Mesodermal cell (in vitro differentiated cells): ENCODE data around the gene MAP3K5.

Experiments
- H3K27ac ChIP-seq: 2 replicates; pipeline ENCODE4 v1.7.0; 2013; ENCODE audit warnings: mild to moderate bottlenecking, low read depth, low read length, moderate library complexity; ENCODE audit not compliant: severe bottlenecking
- H3K36me3 ChIP-seq: 2 replicates; pipeline ENCODE4 v1.7.1; 2013; ENCODE audit warnings: mild to moderate bottlenecking, low read length, moderate library complexity; ENCODE audit not compliant: control insufficient read depth, insufficient read depth
- H3K4me1 ChIP-seq: one replicate; pipeline ENCODE4 v1.7.1; 2013; ENCODE audit warnings: mild to moderate bottlenecking, low read length; ENCODE audit not compliant: insufficient read depth, control insufficient read depth, poor library complexity, severe bottlenecking
- H3K4me3 ChIP-seq: 2 replicates; pipeline ENCODE4 v1.7.0; 2013; ENCODE audit warnings: low read length, control low read depth, mild to moderate bottlenecking; ENCODE audit not compliant: insufficient read depth, poor library complexity, severe bottlenecking; ENCODE audit errors: extremely low read depth
- H3K9me3 ChIP-seq: 2 replicates; pipeline ENCODE4 v1.7.1; 2013; ENCODE audit warnings: mild to moderate bottlenecking, low read length, moderate library complexity; ENCODE audit not compliant: control insufficient read depth
- WGBS, 2 experiments: methylation state at CpG; one replicate each; pipeline ENCODE4 v1.1.5; 2013; ENCODE audit warnings: missing lambda C conversion rate in 2 of 2; ENCODE audit not compliant: insufficient coverage in 2 of 2; 5-methylcytosine and 5-hydroxymethylcytosine counted together

Gene MAP3K5

GRCh38 chr6:136535017-136535765 is 257.1 kb downstream of the MAP3K5 start:
- 86 to 94% methylated on average over 3 of the region's 5 CpGs for WGBS, 2 experiments
- Histone ChIP-seq H3K27ac (no peak overlapping the region), H3K4me1 (no peaks in the 10 kb centered on the region), H3K36me3 (no peaks in the 10 kb centered on the region), H3K4me3 (no peak overlapping the region), H3K9me3 (no peaks in the 10 kb centered on the region)

- Histone ChIP-seq H3K4me1 (no peaks in the 10 kb centered on the region), H3K36me3 (no peaks in the 10 kb centered on the region), H3K27ac (no peak overlapping the region), H3K4me3 (no peak overlapping the region), H3K9me3 (no peaks in the 10 kb centered on the region)
- WGBS, 2 experiments, result 57 to 83% methylated on average over 1 of the region's 3 CpGs
These were observed 258.0 kb downstream of the MAP3K5 start for GRCh38 chr6:136534268-136534667.

- Histone ChIP-seq H3K4me1 (no peaks in the 10 kb centered on the region), H3K27ac (no peak overlapping the region), H3K9me3 (no peaks in the 10 kb centered on the region), H3K36me3 (no peaks in the 10 kb centered on the region), H3K4me3 (no peak overlapping the region)
- 80 to 84% methylated on average over 3 to 4 of the region's 5 CpGs for WGBS, 2 experiments
These were observed 258.8 kb downstream of the MAP3K5 start for GRCh38 chr6:136533487-136533886.

GRCh38 chr6:136532030-136532429 is 260.2 kb downstream of the MAP3K5 start:
- Histone ChIP-seq H3K27ac (no peak overlapping the region), H3K4me3 (no peak overlapping the region), H3K4me1 (no peaks in the 10 kb centered on the region), H3K9me3 (no peaks in the 10 kb centered on the region), H3K36me3 (no peaks in the 10 kb centered on the region)
- 86 to 100% methylated on average over 2 to 4 of the region's 6 CpGs for WGBS, 2 experiments

- Histone ChIP-seq H3K9me3 (no peaks in the 10 kb centered on the region), H3K4me3 (no peak overlapping the region), H3K36me3 (no peaks in the 10 kb centered on the region), H3K4me1 (no peaks in the 10 kb centered on the region), H3K27ac (no peak overlapping the region)
- 100% methylated on average over 1 to 3 of the region's 3 CpGs for WGBS, 2 experiments
These were observed 262.6 kb downstream of the MAP3K5 start for GRCh38 chr6:136529710-136530109.

- Histone ChIP-seq H3K4me3 (no peak overlapping the region), H3K27ac (no peak overlapping the region), H3K4me1 (no peaks in the 10 kb centered on the region), H3K36me3 (no peaks in the 10 kb centered on the region), H3K9me3 (no peaks in the 10 kb centered on the region)
- WGBS, 2 experiments, result 83 to 100% methylated on average over 1 of the region's 1 CpG
These were observed 263.8 kb downstream of the MAP3K5 start for GRCh38 chr6:136528477-136528876.

GRCh38 chr6:136527831-136528230 is 264.4 kb downstream of the MAP3K5 start:
- Histone ChIP-seq H3K9me3 (no peaks in the 10 kb centered on the region), H3K4me1 (no peaks in the 10 kb centered on the region), H3K4me3 (no peak overlapping the region), H3K36me3 (no peaks in the 10 kb centered on the region), H3K27ac (no peak overlapping the region)
- WGBS, 2 experiments, result 54 to 75% methylated on average over 1 to 3 of the region's 6 CpGs

GRCh38 chr6:136526937-136527336 is 265.3 kb downstream of the MAP3K5 start:
- no peak overlapping the region for H3K4me3 ChIP-seq
- H3K9me3 ChIP-seq, result no peaks in the 10 kb centered on the region
- no peaks in the 10 kb centered on the region for H3K36me3 ChIP-seq
- H3K4me1 ChIP-seq, result no peaks in the 10 kb centered on the region
- WGBS, 2 experiments, result 46 to 56% methylated on average over 3 to 4 of the region's 4 CpGs
- no peak overlapping the region for H3K27ac ChIP-seq

- no peak overlapping the region for H3K27ac ChIP-seq
- H3K36me3 ChIP-seq, result no peaks in the 10 kb centered on the region
- 46 to 50% methylated on average over 13 of the region's 16 CpGs for whole genome bisulfite sequencing, 2 experiments
- H3K4me1 ChIP-seq, result no peaks in the 10 kb centered on the region
- H3K9me3 ChIP-seq, result no peaks in the 10 kb centered on the region
- no peak overlapping the region for H3K4me3 ChIP-seq
These were observed 265.9 kb downstream of the MAP3K5 start for GRCh38 chr6:136526196-136526930.

GRCh38 chr6:136525586-136526195 is 266.6 kb downstream of the MAP3K5 start:
- no peaks in the 10 kb centered on the region for H3K36me3 ChIP-seq
- no peak overlapping the region for H3K4me3 ChIP-seq
- H3K27ac ChIP-seq, result no peak overlapping the region
- 51 to 60% methylated on average over 6 of the region's 8 CpGs for WGBS, 2 experiments
- no peaks in the 10 kb centered on the region for H3K4me1 ChIP-seq
- no peaks in the 10 kb centered on the region for H3K9me3 ChIP-seq
